ENCODE data around the gene NCOA7. TPM values are rescaled to one million over a fixed set of nuclear protein-coding genes. Genes with fewer than 3 reads are reported as not detected.
A peak's percentile ranks its signal among the peaks of the same experiment; 100 is the strongest.

Gene NCOA7
- total RNA-seq, 1 experiment from 2014 or later = 67.9 TPM

DNA sequence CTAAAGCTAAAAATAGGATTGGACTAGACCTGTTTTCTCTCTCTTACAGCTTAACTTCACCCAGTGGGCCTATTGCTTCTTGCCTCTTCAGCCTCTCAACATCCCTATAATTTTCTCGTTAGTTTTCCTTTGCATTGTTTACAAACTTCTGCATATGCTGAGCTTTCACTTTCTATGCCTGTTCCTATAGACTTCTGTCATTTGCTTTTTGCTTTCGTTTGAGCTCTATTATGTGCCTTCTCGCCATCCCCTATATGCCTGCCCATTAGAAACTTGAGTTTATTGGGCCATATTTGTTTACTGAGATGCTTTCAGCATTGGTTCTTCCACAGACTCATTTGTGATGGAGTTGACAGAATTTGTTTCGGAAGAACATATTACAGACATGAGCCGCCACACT is 40.9 kb downstream of the NCOA7 start:
- Histone ChIP-seq H3K9me3 (no peaks in the 10 kb centered on the region), H3K36me3 (ENCODE audit: control insufficient read depth, insufficient read depth, low read length) (no peaks in the 10 kb centered on the region), H3K4me3 (ENCODE audit: low read depth, low read length) (no peak overlapping the region), H3K4me1 (peaks cover 11% of the 10 kb centered on the region), H3K27me3 (replicated peaks; ENCODE audit: control insufficient read depth, insufficient read depth, low read length) (no peaks in the 10 kb centered on the region)
- intact Hi-C loops (cut with micrococcal nuclease; ENCODE audit: unreplicated experiment) = no loop called here
- H3K9me3 Mint-ChIP-seq (ENCODE audit: unreplicated experiment) = no peaks in the 10 kb centered on the region
- POLR2A ChIA-PET = no interaction called here
- H3K4me1 Mint-ChIP-seq (ENCODE audit: low read depth, unreplicated experiment) = no peaks in the 10 kb centered on the region
- no peak overlapping the region for H3K27ac Mint-ChIP-seq (ENCODE audit: unreplicated experiment)
- TF ChIP-seq CTCF (IDR thresholded peaks at IDR 0.05; ENCODE audit: insufficient read depth in 1 of 2, low read depth in 1 of 2, low read length in 1 of 2, severe bottlenecking in 1 of 2, unreplicated experiment in 1 of 2) = no peak
- CTCF ChIA-PET = no interaction called here
- no peak overlapping the region for H3K4me3 Mint-ChIP-seq (ENCODE audit: unreplicated experiment)
- no peak for DNase-seq
- BruUV-seq (replicated peaks) = no TSS peak
- H3K27me3 Mint-ChIP-seq (ENCODE audit: insufficient read depth, unreplicated experiment) = no peaks in the 10 kb centered on the region
- H3K36me3 Mint-ChIP-seq (ENCODE audit: insufficient read depth, unreplicated experiment) = no peaks in the 10 kb centered on the region

GRCh38 chr6:125832391-125833117 is 41.8 kb downstream of the NCOA7 start:
- Histone ChIP-seq H3K36me3 (ENCODE audit: control insufficient read depth, insufficient read depth, low read length) (no peaks in the 10 kb centered on the region), H3K9me3 (no peaks in the 10 kb centered on the region), H3K4me3 (ENCODE audit: low read depth, low read length) (no peak overlapping the region), H3K27me3 (replicated peaks; ENCODE audit: control insufficient read depth, insufficient read depth, low read length) (no peaks in the 10 kb centered on the region), H3K4me1 (peaks cover 11% of the 10 kb centered on the region)
- TF ChIP-seq CTCF (IDR thresholded peaks at IDR 0.05; ENCODE audit: insufficient read depth in 1 of 2, low read depth in 1 of 2, low read length in 1 of 2, severe bottlenecking in 1 of 2, unreplicated experiment in 1 of 2) = no peak
- intact Hi-C loops (cut with micrococcal nuclease; ENCODE audit: unreplicated experiment) = no loop called here
- Mint-ChIP-seq H3K27ac (ENCODE audit: unreplicated experiment) (no peak overlapping the region), H3K4me3 (ENCODE audit: unreplicated experiment) (no peak overlapping the region), H3K4me1 (ENCODE audit: low read depth, unreplicated experiment) (peaks cover 5% of the 10 kb centered on the region), H3K36me3 (ENCODE audit: insufficient read depth, unreplicated experiment) (no peaks in the 10 kb centered on the region), H3K9me3 (ENCODE audit: unreplicated experiment) (no peaks in the 10 kb centered on the region), H3K27me3 (ENCODE audit: insufficient read depth, unreplicated experiment) (no peaks in the 10 kb centered on the region)
- DNase-seq = no peak
- BruUV-seq (replicated peaks) = no TSS peak
- POLR2A ChIA-PET = no interaction called here
- CTCF ChIA-PET = interaction anchor here (0.6 kb wide), 1 partner anchor 29 kb away, joined by 13 read pairs; no protein-coding TSS in a partner anchor

DNA sequence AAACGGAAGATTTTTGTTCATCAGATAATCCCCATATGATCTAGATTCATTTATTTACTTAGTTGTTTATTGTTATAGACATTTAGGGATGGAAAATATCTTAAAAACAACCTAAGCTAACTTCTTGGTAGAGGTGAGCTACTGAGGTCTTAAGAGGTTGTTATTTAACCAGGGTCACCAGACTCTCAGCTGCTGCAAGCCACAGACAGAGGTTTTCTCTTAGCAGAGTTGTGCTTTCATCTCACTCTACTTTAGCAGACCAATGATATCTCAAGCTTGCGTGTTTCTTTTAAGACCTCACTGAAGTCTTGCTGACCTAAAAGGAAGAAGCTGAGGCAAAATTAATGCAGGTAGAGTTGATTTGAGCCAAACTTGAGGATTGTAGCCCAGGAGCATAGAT is 43.6 kb downstream of the NCOA7 start:
- no peaks in the 10 kb centered on the region for H3K36me3 Mint-ChIP-seq (ENCODE audit: insufficient read depth, unreplicated experiment)
- Histone ChIP-seq H3K4me1 (peaks cover 15% of the 10 kb centered on the region), H3K27me3 (replicated peaks; ENCODE audit: control insufficient read depth, insufficient read depth, low read length) (no peaks in the 10 kb centered on the region), H3K4me3 (ENCODE audit: low read depth, low read length) (no peak overlapping the region), H3K9me3 (no peaks in the 10 kb centered on the region), H3K36me3 (ENCODE audit: control insufficient read depth, insufficient read depth, low read length) (no peaks in the 10 kb centered on the region)
- POLR2A ChIA-PET = no interaction called here
- no TSS peak for BruUV-seq (replicated peaks)
- intact Hi-C loops (cut with micrococcal nuclease; ENCODE audit: unreplicated experiment) = no loop called here
- no peak for DNase-seq
- peaks cover 8% of the 10 kb centered on the region for H3K4me1 Mint-ChIP-seq (ENCODE audit: low read depth, unreplicated experiment)
- H3K4me3 Mint-ChIP-seq (ENCODE audit: unreplicated experiment) = no peak overlapping the region
- H3K27ac Mint-ChIP-seq (ENCODE audit: unreplicated experiment) = peak overlapping the region; percentile 39
- no peaks in the 10 kb centered on the region for H3K9me3 Mint-ChIP-seq (ENCODE audit: unreplicated experiment)
- CTCF ChIA-PET = interaction anchor here (0.6 to 2.0 kb wide), 3 partner anchors 43 to 160 kb away, joined by 3 to 6 read pairs (median 6); partner anchors contain the start of genes HINT3 and NCOA7
- H3K27me3 Mint-ChIP-seq (ENCODE audit: insufficient read depth, unreplicated experiment) = no peaks in the 10 kb centered on the region
- TF ChIP-seq CTCF (IDR thresholded peaks at IDR 0.05; ENCODE audit: insufficient read depth in 1 of 2, low read depth in 1 of 2, low read length in 1 of 2, severe bottlenecking in 1 of 2, unreplicated experiment in 1 of 2) = no peak

Measured in Caco-2 (cell line).